ENCODE results near the gene BCL7B. TPM values are rescaled to one million over a fixed set of nuclear protein-coding genes. Genes with fewer than 3 reads are reported as not detected.

BCL7B gene
- total RNA-seq (13.3 TPM), polyA plus RNA-seq (54.9 TPM)
- long read RNA-seq, donor 1, partial matches to known transcripts, result 0 of 1 reads
- long read RNA-seq, donor 1, other reads (novel, unspliced or antisense), result 0 of 1 reads
- long read RNA-seq, donor 2, result 0 reads
- long read RNA-seq, donor 3, transcript BCL7B-201 (6 exons, 1,975 nt), result major isoform, 5 of 16 reads
- long read RNA-seq, donor 3, partial matches to known transcripts, result 0 of 16 reads
- long read RNA-seq, donor 3, other reads (novel, unspliced or antisense), result 0 of 16 reads
- long read RNA-seq, donor 4, partial matches to known transcripts, result 6 of 9 reads
- long read RNA-seq, donor 4, other reads (novel, unspliced or antisense), result 0 of 9 reads
- long read RNA-seq, donor 5, transcript BCL7B-201 (6 exons, 1,975 nt), result major isoform, 11 of 29 reads
- long read RNA-seq, donor 5, partial matches to known transcripts, result 13 of 29 reads
- long read RNA-seq, donor 5, other reads (novel, unspliced or antisense), result 0 of 29 reads
- long read RNA-seq, donor 6, transcript BCL7B-201 (6 exons, 1,975 nt), result major isoform, 7 of 12 reads
- long read RNA-seq, donor 6, partial matches to known transcripts, result 0 of 12 reads
- long read RNA-seq, donor 6, other reads (novel, unspliced or antisense), result 0 of 12 reads
- long read RNA-seq, donor 7, transcript BCL7B-201 (6 exons, 1,975 nt), result major isoform, 5 of 7 reads
- long read RNA-seq, donor 7, partial matches to known transcripts, result 0 of 7 reads
- long read RNA-seq, donor 7, other reads (novel, unspliced or antisense), result 0 of 7 reads
- long read RNA-seq, donor 8, partial matches to known transcripts, result 0 of 7 reads
- long read RNA-seq, donor 8, other reads (novel, unspliced or antisense), result 0 of 7 reads
- long read RNA-seq, donor 9, transcript BCL7B-201 (6 exons, 1,975 nt), result major isoform, 5 of 8 reads
- long read RNA-seq, donor 9, partial matches to known transcripts, result 0 of 8 reads
- long read RNA-seq, donor 9, other reads (novel, unspliced or antisense), result 0 of 8 reads
- long read RNA-seq, donor 10, transcript BCL7B-201 (6 exons, 1,975 nt), result major isoform, 9 of 27 reads
- long read RNA-seq, donor 10, partial matches to known transcripts, result 12 of 27 reads
- long read RNA-seq, donor 10, other reads (novel, unspliced or antisense), result 0 of 27 reads

- peaks cover 8 to 20% of the 10 kb centered on the region in 2 donors for H3K36me3 ChIP-seq (ENCODE audit: control insufficient read depth in 2 of 2, insufficient read depth in 2 of 2, low read length in 1 of 2)
- 6% methylated on average over 83 of the region's 83 CpGs for WGBS
- peaks cover 12 to 19% of the 10 kb centered on the region in 2 donors for H3K4me1 ChIP-seq (ENCODE audit: control insufficient read depth in 2 of 2, insufficient read depth in 2 of 2, low read length in 2 of 2)
- peak in 7 of 9 donors; percentile 52 to 85 (median 76) for DNase-seq (ENCODE audit: low read depth in 6 of 9, low spot score in 9 of 9)
- peak within 1 kb of the TSS; percentile 65 to 87 for H3K4me3 ChIP-seq (ENCODE audit: low read length in 2 of 2)
- peak within 1 kb of the TSS; percentile 92 to 96 for H3K27ac ChIP-seq (ENCODE audit: low read depth in 1 of 2, low read length in 1 of 2)
- H3K27me3 ChIP-seq (ENCODE audit: control insufficient read depth in 2 of 2, insufficient read depth in 1 of 2, low read length in 1 of 2), result no peaks in the 10 kb centered on the region
- no peaks in the 10 kb centered on the region for H3K9me3 ChIP-seq (ENCODE audit: control insufficient read depth in 2 of 2, insufficient read depth in 1 of 2, low read length in 1 of 2)
These were observed at the start of gene BCL7B for GRCh38 chr7:73557397-73558257. TSS of gene BCL7B (minus strand) at chr7:73557690. CDS start at chr7:73557578, 112 bp downstream.

- H3K4me1 ChIP-seq (ENCODE audit: control insufficient read depth in 2 of 2, insufficient read depth in 2 of 2, low read length in 2 of 2), result peaks cover 0 to 3% of the 10 kb centered on the region in 2 donors
- H3K27ac ChIP-seq (ENCODE audit: low read depth in 1 of 2, low read length in 1 of 2), result no peak overlapping the region
- DNase-seq (ENCODE audit: low read depth in 6 of 9, low spot score in 9 of 9), result no peak
- no peak overlapping the region for H3K4me3 ChIP-seq (ENCODE audit: low read length in 2 of 2)
- no peaks in the 10 kb centered on the region for H3K36me3 ChIP-seq (ENCODE audit: control insufficient read depth in 2 of 2, insufficient read depth in 2 of 2, low read length in 1 of 2)
- H3K27me3 ChIP-seq (ENCODE audit: control insufficient read depth in 2 of 2, insufficient read depth in 1 of 2, low read length in 1 of 2), result peaks cover 6 to 56% of the 10 kb centered on the region in 2 donors
- WGBS, result 82% methylated on average over 23 of the region's 23 CpGs
- no peaks in the 10 kb centered on the region for H3K9me3 ChIP-seq (ENCODE audit: control insufficient read depth in 2 of 2, insufficient read depth in 1 of 2, low read length in 1 of 2)
These were observed 48.2 kb upstream of the BCL7B start for GRCh38 chr7:73605601-73606220.

- peaks cover 6 to 48% of the 10 kb centered on the region in 2 donors for H3K27me3 ChIP-seq (ENCODE audit: control insufficient read depth in 2 of 2, insufficient read depth in 1 of 2, low read length in 1 of 2)
- H3K27ac ChIP-seq (ENCODE audit: low read depth in 1 of 2, low read length in 1 of 2), result no peak overlapping the region
- DNase-seq (ENCODE audit: low read depth in 6 of 9, low spot score in 9 of 9), result no peak
- H3K36me3 ChIP-seq (ENCODE audit: control insufficient read depth in 2 of 2, insufficient read depth in 2 of 2, low read length in 1 of 2), result no peaks in the 10 kb centered on the region
- H3K4me3 ChIP-seq (ENCODE audit: low read length in 2 of 2), result no peak overlapping the region
- WGBS, result 81% methylated on average over 22 of the region's 22 CpGs
- H3K9me3 ChIP-seq (ENCODE audit: control insufficient read depth in 2 of 2, insufficient read depth in 1 of 2, low read length in 1 of 2), result no peaks in the 10 kb centered on the region
- H3K4me1 ChIP-seq (ENCODE audit: control insufficient read depth in 2 of 2, insufficient read depth in 2 of 2, low read length in 2 of 2), result peaks cover 0 to 3% of the 10 kb centered on the region in 2 donors
These were observed 45.5 kb upstream of the BCL7B start for GRCh38 chr7:73602721-73603651.

- Histone ChIP-seq H3K4me3 (ENCODE audit: low read length in 2 of 2) (no peak overlapping the region), H3K4me1 (ENCODE audit: control insufficient read depth in 2 of 2, insufficient read depth in 2 of 2, low read length in 2 of 2) (no peaks in the 10 kb centered on the region), H3K36me3 (ENCODE audit: control insufficient read depth in 2 of 2, insufficient read depth in 2 of 2, low read length in 1 of 2) (no peaks in the 10 kb centered on the region), H3K27me3 (ENCODE audit: control insufficient read depth in 2 of 2, insufficient read depth in 1 of 2, low read length in 1 of 2) (peaks cover 3 to 47% of the 10 kb centered on the region in 2 donors), H3K9me3 (ENCODE audit: control insufficient read depth in 2 of 2, insufficient read depth in 1 of 2, low read length in 1 of 2) (no peaks in the 10 kb centered on the region), H3K27ac (ENCODE audit: low read depth in 1 of 2, low read length in 1 of 2) (no peak overlapping the region)
- 78% methylated on average over 7 of the region's 7 CpGs for WGBS
- DNase-seq (ENCODE audit: low read depth in 6 of 9, low spot score in 9 of 9), result no peak
These were observed 42.4 kb upstream of the BCL7B start for GRCh38 chr7:73599916-73600315.

GRCh38 chr7:73599151-73599882 lies 41.8 kb upstream of the BCL7B start:
- Histone ChIP-seq H3K4me1 (ENCODE audit: control insufficient read depth in 2 of 2, insufficient read depth in 2 of 2, low read length in 2 of 2) (no peaks in the 10 kb centered on the region), H3K36me3 (ENCODE audit: control insufficient read depth in 2 of 2, insufficient read depth in 2 of 2, low read length in 1 of 2) (no peaks in the 10 kb centered on the region), H3K27ac (ENCODE audit: low read depth in 1 of 2, low read length in 1 of 2) (no peak overlapping the region), H3K27me3 (ENCODE audit: control insufficient read depth in 2 of 2, insufficient read depth in 1 of 2, low read length in 1 of 2) (peaks cover 3 to 46% of the 10 kb centered on the region in 2 donors), H3K4me3 (ENCODE audit: low read length in 2 of 2) (no peak overlapping the region), H3K9me3 (ENCODE audit: control insufficient read depth in 2 of 2, insufficient read depth in 1 of 2, low read length in 1 of 2) (no peaks in the 10 kb centered on the region)
- no peak for DNase-seq (ENCODE audit: low read depth in 6 of 9, low spot score in 9 of 9)
- WGBS, result 84% methylated on average over 13 of the region's 13 CpGs

GRCh38 chr7:73597978-73598782 lies 40.7 kb upstream of the BCL7B start:
- H3K4me1 ChIP-seq (ENCODE audit: control insufficient read depth in 2 of 2, insufficient read depth in 2 of 2, low read length in 2 of 2), result no peaks in the 10 kb centered on the region
- H3K4me3 ChIP-seq (ENCODE audit: low read length in 2 of 2), result no peak overlapping the region
- H3K9me3 ChIP-seq (ENCODE audit: control insufficient read depth in 2 of 2, insufficient read depth in 1 of 2, low read length in 1 of 2), result no peaks in the 10 kb centered on the region
- 90% methylated on average over 5 of the region's 5 CpGs for WGBS
- no peaks in the 10 kb centered on the region for H3K36me3 ChIP-seq (ENCODE audit: control insufficient read depth in 2 of 2, insufficient read depth in 2 of 2, low read length in 1 of 2)
- DNase-seq (ENCODE audit: low read depth in 6 of 9, low spot score in 9 of 9), result no peak
- H3K27me3 ChIP-seq (ENCODE audit: control insufficient read depth in 2 of 2, insufficient read depth in 1 of 2, low read length in 1 of 2), result peaks cover 3 to 43% of the 10 kb centered on the region in 2 donors
- H3K27ac ChIP-seq (ENCODE audit: low read depth in 1 of 2, low read length in 1 of 2), result no peak overlapping the region

Data from thymus (tissue), 14 donors.